Spleen (tissue), 11 donors: ENCODE results near the gene TPX2. TPM values are rescaled to one million over a fixed set of nuclear protein-coding genes. Genes with fewer than 3 reads are reported as not detected.

Experiments used
- DNase-seq: peaks from one replicate; pipeline ENCODE4 v3.0.0-alpha.2; 2020
- H3K27ac ChIP-seq, 8 donors: fragments of 200-600 bp; sonication (generic) in 7 of 8; 1 replicate in 4 of 8; 2 replicates in 4 of 8; pipeline versions ENCODE4 v1.5.0 to v1.8.0; 2016 to 2021; ENCODE audit warnings: inconsistent platforms in 4 of 8, mild to moderate bottlenecking in 4 of 8, moderate library complexity in 1 of 8
- H3K27me3 ChIP-seq, 7 donors: fragments of 200-600 bp; sonication (generic) in 6 of 7; replicated peaks in 1 of 7; 1 replicate in 4 of 7; 2 replicates in 3 of 7; pipeline versions ENCODE4 v1.5.0 to v1.8.0; 2016 to 2021; ENCODE audit warnings: inconsistent platforms in 3 of 7, mild to moderate bottlenecking in 1 of 7
- H3K36me3 ChIP-seq, 6 donors: fragments of 200-600 bp; sonication (generic) in 5 of 6; 1 replicate in 4 of 6; 2 replicates in 2 of 6; pipeline versions ENCODE4 v1.5.0 to v1.8.0; 2016 to 2021; ENCODE audit warnings: inconsistent platforms in 2 of 6
- H3K4me1 ChIP-seq, 6 donors: fragments of 200-600 bp; sonication (generic) in 5 of 6; 1 replicate in 3 of 6; 2 replicates in 3 of 6; pipeline versions ENCODE4 v1.5.0 to v1.8.0; 2016 to 2021; ENCODE audit warnings: inconsistent platforms in 3 of 6
- H3K4me3 ChIP-seq, 8 donors: fragments of 200-600 bp; sonication (generic) in 7 of 8; 1 replicate in 4 of 8; 2 replicates in 4 of 8; pipeline versions ENCODE4 v1.5.0 to v1.8.0; 2016 to 2021; ENCODE audit warnings: inconsistent platforms in 4 of 8, mild to moderate bottlenecking in 4 of 8, moderate library complexity in 2 of 8
- H3K9me3 ChIP-seq, 8 donors: fragments of 200-600 bp; sonication (generic) in 7 of 8; 1 replicate in 4 of 8; 2 replicates in 4 of 8; pipeline versions ENCODE4 v1.5.0 to v1.8.0; 2016 to 2021; ENCODE audit warnings: inconsistent platforms in 4 of 8
- POLR2A ChIP-seq, 3 donors: fragments of 450-650 bp; IDR thresholded peaks; one replicate each; pipeline ENCODE4 v1.5.1; 2017; ENCODE audit warnings: antibody characterized with exemption in 3 of 3, mild to moderate bottlenecking in 1 of 3
- POLR2AphosphoS5 ChIP-seq, 3 donors: sonication (generic); formaldehyde crosslinking; IDR thresholded peaks; one replicate each; pipeline ENCODE4 v1.5.1; 2017; ENCODE audit warnings: antibody characterized with exemption in 3 of 3
- WGBS, 5 donors: extraction: QIAGEN DNeasy Blood & Tissue Kit in 3 of 5; methylation state at CpG; one replicate each; pipeline versions ENCODE4 v1.1.5 to v1.1.7; 2013 to 2018; 5-methylcytosine and 5-hydroxymethylcytosine counted together
- intact Hi-C: fragments of 100-400 bp; cut with DNase I; formaldehyde crosslinking; loops from one replicate; pipeline ENCODE4 v1.15.0; 2023; ENCODE audit warnings: low total_unique reads
- polyA plus RNA-seq, 3 donors: library from polyadenylated mRNA; stranded (reverse); fragments of 200-250 nt; gene quantifications; one replicate each; pipeline ENCODE4 v1.2.1, GENCODE V29; 2013
- total RNA-seq, 7 donors: library from RNA; depleted of rRNA in 3 of 7; stranded (reverse); fragments of >200 nt in 3 of 7; fragmentation: NEBNext Ultra II Directional in 4 of 7; extraction: Animal tissue kit (Norgen Biotek cat#: 25700) in 4 of 7; gene quantifications; one replicate each; pipeline versions ENCODE4 v1.1.0 to v1.2.1, GENCODE V29; 2016 to 2021
- TF ChIP-seq, protein P1 (sequence below), 11 experiments: fragments of 200-600 bp in 7 of 11; fragments of 450-650 bp in 4 of 11; sonication (generic) in 4 of 11; IDR thresholded peaks in 8 of 11; conservative IDR thresholded peaks in 3 of 11; 1 replicate in 7 of 11; 2 replicates in 4 of 11; pipeline versions ENCODE4 v1.4.0 to v1.8.0; 2016 to 2021; ENCODE audit warnings: antibody characterized with exemption in 11 of 11, inconsistent platforms in 4 of 11, mild to moderate bottlenecking in 1 of 11
- donor health status: healthy with polysubstance abuse.
- donor health status: DM: no; HTN: no; CAD: no; lungs with moderate emphysema.
- donor health status: DM: no; HTN: no; CAD: no.
- donor health status: Bipolar disorder and iron deficiency.
- donor health status: healthy.
- donor health status: DM: no; HTN: no; CAD: no.
- donor health status: DM: yes; HTN: yes; CAD: no.

The TPX2 gene
- total and polyA plus RNA-seq, 10 donors, result 1.4 to 16.2 (median 7.2) TPM

DNA sequence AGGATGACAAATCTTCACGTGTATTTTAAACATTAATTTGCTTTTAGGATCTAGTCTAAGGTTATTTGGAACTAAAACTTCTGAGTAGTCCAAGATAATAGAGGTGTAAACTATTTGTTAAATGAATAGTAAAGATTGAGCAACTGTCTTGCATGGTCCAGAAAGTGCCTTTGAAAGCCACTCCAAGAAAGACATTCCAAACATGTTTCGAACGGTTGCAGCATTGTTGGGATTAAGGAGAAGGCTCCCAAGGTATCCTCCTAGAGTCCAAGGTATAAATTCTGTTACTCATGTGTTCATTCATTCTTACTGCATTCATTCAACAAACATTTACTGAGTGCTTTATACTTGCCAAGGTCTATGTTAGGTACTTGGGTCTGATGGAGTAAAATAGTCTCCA lies 51.3 kb downstream of the TPX2 start:
- no peak overlapping the region for H3K27ac ChIP-seq
- peaks cover 0 to 98% (median 0%) of the 10 kb centered on the region in 6 donors for H3K36me3 ChIP-seq
- H3K4me3 ChIP-seq, result no peak overlapping the region
- H3K4me1 ChIP-seq, result no peaks in the 10 kb centered on the region
- no peak for TF ChIP-seq POLR2A (IDR thresholded peaks at IDR 0.05)
- TF ChIP-seq, protein P1, sequence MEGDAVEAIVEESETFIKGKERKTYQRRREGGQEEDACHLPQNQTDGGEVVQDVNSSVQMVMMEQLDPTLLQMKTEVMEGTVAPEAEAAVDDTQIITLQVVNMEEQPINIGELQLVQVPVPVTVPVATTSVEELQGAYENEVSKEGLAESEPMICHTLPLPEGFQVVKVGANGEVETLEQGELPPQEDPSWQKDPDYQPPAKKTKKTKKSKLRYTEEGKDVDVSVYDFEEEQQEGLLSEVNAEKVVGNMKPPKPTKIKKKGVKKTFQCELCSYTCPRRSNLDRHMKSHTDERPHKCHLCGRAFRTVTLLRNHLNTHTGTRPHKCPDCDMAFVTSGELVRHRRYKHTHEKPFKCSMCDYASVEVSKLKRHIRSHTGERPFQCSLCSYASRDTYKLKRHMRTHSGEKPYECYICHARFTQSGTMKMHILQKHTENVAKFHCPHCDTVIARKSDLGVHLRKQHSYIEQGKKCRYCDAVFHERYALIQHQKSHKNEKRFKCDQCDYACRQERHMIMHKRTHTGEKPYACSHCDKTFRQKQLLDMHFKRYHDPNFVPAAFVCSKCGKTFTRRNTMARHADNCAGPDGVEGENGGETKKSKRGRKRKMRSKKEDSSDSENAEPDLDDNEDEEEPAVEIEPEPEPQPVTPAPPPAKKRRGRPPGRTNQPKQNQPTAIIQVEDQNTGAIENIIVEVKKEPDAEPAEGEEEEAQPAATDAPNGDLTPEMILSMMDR (IDR thresholded peaks at IDR 0.05 in 8 of 11, conservative IDR thresholded peaks at IDR 0.05 in 3 of 11), result no peak
- TF ChIP-seq POLR2AphosphoS5 (IDR thresholded peaks at IDR 0.05), result no peak
- H3K27me3 ChIP-seq, result no peaks in the 10 kb centered on the region
- DNase-seq, result no peak
- 92 to 97% (median 96%) methylated on average over 3 of the region's 3 CpGs for WGBS, 5 donors
- no peaks in the 10 kb centered on the region for H3K9me3 ChIP-seq
- intact Hi-C loops, result no loop called here

DNA sequence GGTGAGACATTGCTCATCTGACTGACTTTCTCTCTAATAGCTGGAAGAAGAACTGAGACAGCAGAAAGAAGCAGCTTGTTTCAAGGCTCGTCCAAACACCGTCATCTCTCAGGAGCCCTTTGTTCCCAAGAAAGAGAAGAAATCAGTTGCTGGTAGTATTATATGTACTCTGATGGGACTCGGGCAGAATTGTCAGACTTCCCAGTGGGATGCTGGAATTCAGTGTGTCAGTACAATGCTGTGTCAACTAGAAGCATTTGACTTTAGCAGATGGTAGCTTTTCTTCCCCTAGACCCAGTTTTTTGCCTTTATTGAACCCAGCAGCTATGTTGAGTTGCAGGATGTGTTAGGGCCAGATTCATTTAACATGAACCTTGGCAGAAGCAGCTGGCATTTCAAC lies 58.3 kb downstream of the TPX2 start:
- peaks cover 0 to 91% (median 0%) of the 10 kb centered on the region in 6 donors for H3K36me3 ChIP-seq
- no peak overlapping the region for H3K27ac ChIP-seq
- no peaks in the 10 kb centered on the region for H3K4me1 ChIP-seq
- WGBS, 5 donors, result 87 to 100% (median 94%) methylated on average over 3 of the region's 3 CpGs
- no peak for DNase-seq
- TF ChIP-seq POLR2AphosphoS5 (IDR thresholded peaks at IDR 0.05), result no peak
- intact Hi-C loops, result no loop called here
- H3K4me3 ChIP-seq, result no peak overlapping the region
- no peaks in the 10 kb centered on the region for H3K27me3 ChIP-seq
- no peaks in the 10 kb centered on the region for H3K9me3 ChIP-seq

DNA sequence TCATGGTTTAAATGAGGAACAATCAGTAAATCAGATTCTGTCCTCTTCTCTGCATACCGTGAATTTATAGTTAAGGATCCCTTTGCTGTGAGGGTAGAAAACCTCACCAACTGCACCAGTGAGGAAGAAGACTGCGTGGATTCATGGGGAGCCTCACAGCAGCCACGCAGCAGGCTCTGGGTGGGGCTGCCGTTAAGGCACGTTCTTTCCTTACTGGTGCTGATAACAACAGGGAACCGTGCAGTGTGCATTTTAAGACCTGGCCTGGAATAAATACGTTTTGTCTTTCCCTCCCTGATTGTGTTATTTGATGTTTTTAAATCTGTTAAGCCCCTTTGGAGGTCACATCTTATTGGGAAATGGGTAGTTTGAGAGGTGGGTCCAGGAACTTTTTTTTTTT lies 62.4 kb downstream of the TPX2 start:
- 90 to 98% (median 94%) methylated on average over 7 of the region's 7 CpGs for WGBS, 5 donors
- Histone ChIP-seq H3K36me3 (peaks cover 0 to 90% (median 0%) of the 10 kb centered on the region in 6 donors), H3K4me3 (no peak overlapping the region), H3K4me1 (peaks cover 0 to 9% (median 4%) of the 10 kb centered on the region in 6 donors), H3K27me3 (no peaks in the 10 kb centered on the region), H3K27ac (no peak overlapping the region), H3K9me3 (no peaks in the 10 kb centered on the region)
- intact Hi-C loops, result no loop called here
- TF ChIP-seq POLR2A (IDR thresholded peaks at IDR 0.05), result no peak
- TF ChIP-seq, protein P1 (IDR thresholded peaks at IDR 0.05 in 8 of 11, conservative IDR thresholded peaks at IDR 0.05 in 3 of 11), result no peak
- no peak for TF ChIP-seq POLR2AphosphoS5 (IDR thresholded peaks at IDR 0.05)
- no peak for DNase-seq

DNA sequence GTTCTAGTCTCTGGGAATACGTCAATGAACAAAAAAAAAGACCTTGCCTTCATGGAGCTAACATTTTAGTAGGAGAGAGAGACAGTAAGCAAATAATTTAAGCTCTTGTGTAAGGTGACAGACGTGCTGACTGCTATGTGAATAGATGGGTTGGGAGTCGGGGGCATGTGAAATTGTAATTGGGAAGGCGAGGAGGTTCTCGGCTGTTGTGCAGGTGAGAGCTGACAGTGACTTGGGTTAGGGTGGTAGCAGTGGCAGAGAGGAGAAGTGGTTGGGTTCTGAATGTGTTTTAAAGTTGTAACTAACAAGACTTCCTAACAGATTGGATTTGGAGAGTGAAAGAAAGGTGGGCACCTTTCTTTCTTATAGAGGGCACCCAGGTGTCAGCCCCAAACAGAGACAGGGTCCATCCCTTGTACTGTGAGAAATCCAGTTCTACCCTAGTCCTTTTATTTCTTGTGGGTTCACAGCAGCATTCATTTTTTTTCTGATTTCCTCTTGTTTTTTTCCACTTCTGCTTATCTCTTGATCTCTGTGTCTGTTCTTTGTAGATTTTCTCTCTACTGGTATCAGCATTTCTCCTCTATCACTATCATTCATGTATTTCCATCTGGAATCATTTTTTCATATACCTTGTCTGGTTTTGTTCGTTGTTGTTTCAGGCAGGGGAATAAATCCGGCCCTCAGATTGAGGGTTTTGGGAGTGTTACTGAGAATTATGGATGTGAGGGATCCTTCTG lies 64.6 kb downstream of the TPX2 start:
- Histone ChIP-seq H3K9me3 (no peaks in the 10 kb centered on the region), H3K4me1 (peaks cover 0 to 19% (median 12%) of the 10 kb centered on the region in 6 donors), H3K4me3 (no peak overlapping the region), H3K27me3 (no peaks in the 10 kb centered on the region), H3K27ac (no peak overlapping the region), H3K36me3 (peaks cover 0 to 77% (median 0%) of the 10 kb centered on the region in 6 donors)
- intact Hi-C loops, result no loop called here
- WGBS, 5 donors, result 73 to 83% (median 81%) methylated on average over 7 of the region's 7 CpGs
- DNase-seq, result no peak
- TF ChIP-seq, protein P1 (IDR thresholded peaks at IDR 0.05 in 8 of 11, conservative IDR thresholded peaks at IDR 0.05 in 3 of 11), result no peak
- TF ChIP-seq POLR2A (IDR thresholded peaks at IDR 0.05), result no peak
- TF ChIP-seq POLR2AphosphoS5 (IDR thresholded peaks at IDR 0.05), result no peak
